HG03108 (cell line): ENCODE measurements around the gene PAXX.

Experiments
- ATAC-seq: cut with Tn5 transposase; IDR thresholded peaks from one replicate; pipeline ENCODE4 v1.9.1; 2021; ENCODE audit warnings: moderate library complexity; ENCODE audit not compliant: unreplicated experiment

Gene PAXX

DNA sequence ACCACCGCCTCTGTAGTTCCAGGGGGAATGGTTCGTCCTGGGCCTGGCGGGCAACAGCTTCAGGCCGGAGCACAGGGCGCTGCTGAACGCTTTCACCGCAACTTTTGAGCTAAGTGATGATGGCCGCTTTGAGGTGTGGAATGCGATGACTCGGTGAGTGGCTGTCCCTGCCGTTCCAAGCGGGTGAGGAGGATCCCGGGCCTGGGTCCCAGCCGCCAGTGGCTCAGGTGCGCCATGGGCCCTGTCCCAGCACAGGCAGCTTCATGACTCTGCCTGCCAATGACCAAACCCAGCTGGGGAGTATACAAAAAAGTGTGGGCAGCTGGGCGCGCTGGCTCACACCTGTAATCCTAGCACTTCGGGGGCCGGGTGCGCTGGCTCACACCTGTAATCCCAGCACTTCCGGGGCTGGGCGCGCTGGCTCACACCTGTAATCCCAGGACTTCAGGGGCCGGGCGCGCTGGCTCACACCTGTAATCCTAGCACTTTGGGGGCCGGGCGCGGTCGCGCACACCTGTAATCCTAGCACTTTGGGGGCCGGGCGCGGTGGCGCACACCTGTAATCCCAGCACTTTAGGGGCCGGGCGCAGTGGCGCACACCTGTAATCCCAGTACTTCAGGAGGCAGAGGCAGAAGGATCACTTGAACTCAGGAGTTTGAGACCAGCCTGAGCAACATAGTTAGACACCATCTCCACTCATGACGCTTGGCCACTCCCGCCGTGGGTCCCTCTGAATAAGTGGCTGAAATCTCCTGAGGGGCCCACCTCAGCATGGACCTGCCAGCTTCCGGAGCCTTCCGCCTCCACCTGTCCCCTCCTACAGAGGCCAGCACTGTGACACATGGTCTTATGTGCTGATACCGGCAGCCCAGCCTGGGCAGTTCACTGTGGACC is 39.1 kb upstream of the PAXX start:
- ATAC-seq = no peak

DNA sequence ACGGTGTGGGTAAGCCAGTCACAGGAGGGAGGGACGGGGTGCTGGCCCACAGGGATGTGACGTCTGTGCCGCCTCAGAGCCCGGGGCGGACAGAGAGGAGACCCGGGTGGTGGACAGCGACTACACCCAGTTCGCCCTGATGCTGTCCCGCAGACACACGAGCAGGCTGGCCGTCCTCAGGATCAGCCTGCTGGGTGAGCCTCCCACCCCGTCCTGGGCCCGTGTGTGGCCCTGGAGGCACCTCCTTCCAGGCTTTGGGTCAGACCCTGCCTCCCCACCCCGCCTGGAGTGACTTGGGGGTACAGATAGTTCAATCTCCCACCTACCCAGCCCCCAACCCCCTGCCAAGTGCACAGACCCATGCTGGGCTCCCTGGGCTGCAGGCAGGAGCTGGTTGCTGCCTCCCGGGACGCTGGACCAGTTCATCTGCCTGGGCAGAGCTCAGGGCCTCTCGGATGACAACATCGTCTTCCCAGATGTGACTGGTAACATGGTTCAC is 38.4 kb upstream of the PAXX start:
- no peak for ATAC-seq

DNA sequence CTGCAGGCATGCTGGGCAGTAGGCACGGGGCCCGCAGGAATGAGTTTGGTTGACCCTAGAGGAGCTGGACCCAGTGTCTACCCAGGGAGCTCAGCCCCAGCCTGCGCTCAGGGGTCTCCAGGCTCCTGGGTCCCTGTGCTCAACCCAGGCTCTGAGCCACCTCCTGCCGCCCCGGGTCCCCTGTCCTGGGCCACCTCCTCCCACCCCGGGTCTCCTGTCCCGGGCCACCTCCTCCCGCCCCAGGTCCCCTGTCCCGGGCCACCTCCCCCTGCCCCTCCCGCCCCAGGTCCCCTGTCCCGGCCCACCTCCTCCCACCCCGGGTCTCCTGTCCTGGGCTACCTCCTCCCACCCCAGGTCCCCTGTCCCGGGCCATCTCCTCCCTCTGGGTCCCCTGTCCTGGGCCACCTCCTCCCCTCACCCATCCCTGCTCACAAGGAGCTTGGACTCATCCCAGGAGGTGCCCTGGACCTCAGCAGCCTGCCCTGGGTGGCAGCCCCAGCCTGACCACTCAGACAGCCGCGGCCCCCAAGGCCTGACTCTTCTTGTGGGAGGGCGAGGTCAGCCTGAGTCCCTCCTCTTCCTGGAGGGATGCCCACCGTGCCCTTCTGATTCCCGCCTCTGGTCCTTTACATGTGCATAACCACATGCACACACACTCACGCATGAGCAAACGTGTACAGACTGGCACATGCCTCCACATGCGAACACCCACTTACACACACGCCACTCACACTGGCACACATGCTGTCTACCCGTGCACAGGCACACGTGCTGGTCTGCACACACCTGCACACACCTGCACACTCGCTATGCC is 37.7 kb upstream of the PAXX start:
- no peak for ATAC-seq

DNA sequence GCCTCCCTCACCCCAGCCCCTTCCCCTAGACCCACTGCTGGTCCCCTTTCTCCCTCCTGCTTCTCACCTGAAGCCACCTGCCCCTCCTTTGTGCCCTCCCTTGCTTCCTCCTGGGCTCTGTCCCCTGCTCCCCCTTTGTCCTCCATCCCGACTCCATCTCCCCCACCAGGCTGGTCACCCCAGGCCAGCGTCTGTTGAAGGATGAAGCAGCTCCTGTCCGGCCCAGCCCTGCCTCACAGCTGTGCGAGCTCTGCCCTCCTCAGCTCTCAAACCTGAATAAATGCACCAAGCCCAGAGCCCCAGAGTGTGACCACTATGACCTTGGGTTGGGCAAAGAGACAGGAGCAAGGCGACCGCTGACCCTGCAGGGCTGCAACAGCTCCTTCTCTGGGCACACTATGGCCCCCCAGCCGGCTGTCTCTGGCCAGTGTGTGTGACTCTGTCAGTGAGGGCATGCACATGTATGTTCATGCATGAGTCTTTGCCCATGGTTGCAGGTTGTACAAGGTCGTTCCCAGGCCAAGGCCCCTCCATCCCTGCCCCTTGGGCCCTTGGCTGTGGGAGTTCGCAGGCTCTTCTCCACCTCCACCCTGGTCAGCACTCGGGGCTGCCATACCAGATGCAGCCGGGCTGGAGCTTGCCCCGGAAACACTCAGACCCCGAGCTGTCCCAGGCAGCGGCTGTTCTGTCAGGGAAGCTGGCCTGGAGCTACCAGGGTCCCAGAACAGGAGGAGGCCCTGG is 36.9 kb upstream of the PAXX start:
- no peak for ATAC-seq

DNA sequence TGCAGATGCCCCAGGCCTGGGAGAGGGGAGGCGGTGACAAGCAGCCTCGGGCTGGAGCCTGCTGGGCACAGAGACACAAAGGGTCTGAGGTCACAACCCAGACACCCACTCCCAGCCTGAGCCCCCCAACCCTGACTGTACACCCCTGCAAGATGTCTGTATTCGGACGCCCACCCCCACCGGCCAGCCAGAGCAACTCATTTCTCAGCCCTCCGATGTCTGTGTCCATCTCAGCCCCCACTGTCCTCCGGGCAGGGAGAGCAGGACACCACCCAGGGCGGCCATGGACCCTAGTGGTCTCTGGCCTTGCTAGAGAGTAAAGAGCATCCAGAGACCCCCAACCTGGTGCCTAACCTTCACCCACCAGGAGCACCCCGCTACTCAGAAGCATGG is 36.3 kb upstream of the PAXX start:
- no peak for ATAC-seq

DNA sequence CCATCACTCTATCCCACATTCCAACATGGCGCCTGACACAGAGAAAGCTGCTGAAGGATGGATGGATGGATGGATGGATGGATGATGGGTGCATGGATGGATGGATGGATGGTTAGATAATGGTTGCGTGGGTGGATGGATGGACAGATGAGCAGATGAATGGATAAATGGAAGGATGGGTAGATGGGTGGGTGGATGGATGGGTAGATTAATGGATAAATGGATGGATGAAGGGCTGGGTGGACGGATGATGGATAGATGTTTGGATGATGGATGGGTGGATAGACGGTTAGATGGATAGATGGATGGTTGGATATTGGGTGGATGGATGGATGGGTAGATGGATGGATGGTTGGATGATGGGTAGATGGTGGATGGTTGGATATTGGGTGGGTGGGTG is 35.6 kb upstream of the PAXX start:
- no peak for ATAC-seq

DNA sequence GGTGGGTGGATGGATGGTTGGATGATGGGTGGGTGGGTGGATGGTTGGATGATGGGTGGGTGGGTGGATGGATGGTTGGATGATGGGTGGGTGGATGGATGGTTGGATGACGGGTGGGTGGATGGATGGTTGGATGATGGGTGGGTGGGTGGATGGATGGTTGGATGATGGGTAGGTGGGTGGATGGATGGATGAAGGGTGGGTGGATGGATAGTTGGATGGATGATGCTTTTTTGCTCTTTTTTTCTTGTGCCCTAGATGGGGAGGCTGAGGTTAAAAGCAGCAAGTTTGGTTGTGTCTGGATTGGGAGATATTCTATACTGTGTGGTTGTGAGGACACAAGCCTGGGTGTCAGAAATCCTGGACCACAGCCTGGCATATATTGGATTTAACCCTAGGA is 34.8 kb upstream of the PAXX start:
- ATAC-seq = no peak

DNA sequence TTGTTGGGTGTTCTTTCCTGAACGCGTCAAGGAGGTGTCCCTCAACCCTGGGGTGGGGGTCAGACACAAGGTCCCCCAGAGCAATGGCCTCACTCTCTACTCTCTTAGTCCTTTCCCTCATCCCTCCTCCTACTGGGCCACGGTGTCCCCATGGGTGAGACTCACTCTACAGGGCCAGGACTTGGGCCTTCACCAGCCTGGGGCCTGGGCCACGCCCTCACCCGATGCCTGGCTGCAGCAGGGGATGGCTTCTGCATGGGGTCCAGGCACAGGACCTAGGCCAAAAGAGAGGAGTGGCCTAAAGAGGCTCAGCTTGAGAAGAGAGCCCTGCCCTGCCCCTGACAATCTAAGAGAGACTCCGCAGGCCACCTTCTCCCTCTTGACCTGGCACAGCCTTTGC is 34.3 kb upstream of the PAXX start:
- ATAC-seq = no peak

DNA sequence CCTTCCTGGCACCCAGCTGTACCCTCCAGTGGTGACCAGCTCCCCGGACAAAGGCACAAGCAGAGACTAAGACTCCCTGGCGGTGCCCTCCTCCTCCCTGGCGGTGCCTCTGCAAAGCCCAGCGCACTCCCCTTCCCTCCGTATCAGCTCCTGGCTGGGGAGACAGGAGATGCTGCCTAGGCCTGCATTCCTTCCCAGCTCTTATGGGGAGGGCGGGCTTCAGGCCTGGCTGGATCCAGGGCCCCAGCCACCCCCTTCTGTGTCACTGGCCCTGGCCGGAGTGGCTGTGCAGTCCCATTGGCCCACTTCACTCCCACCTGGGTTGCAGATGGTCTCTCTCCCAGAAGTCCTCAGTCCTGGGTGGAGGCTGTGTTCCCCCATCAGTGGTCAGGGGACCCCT is 33.7 kb upstream of the PAXX start:
- ATAC-seq = no peak

DNA sequence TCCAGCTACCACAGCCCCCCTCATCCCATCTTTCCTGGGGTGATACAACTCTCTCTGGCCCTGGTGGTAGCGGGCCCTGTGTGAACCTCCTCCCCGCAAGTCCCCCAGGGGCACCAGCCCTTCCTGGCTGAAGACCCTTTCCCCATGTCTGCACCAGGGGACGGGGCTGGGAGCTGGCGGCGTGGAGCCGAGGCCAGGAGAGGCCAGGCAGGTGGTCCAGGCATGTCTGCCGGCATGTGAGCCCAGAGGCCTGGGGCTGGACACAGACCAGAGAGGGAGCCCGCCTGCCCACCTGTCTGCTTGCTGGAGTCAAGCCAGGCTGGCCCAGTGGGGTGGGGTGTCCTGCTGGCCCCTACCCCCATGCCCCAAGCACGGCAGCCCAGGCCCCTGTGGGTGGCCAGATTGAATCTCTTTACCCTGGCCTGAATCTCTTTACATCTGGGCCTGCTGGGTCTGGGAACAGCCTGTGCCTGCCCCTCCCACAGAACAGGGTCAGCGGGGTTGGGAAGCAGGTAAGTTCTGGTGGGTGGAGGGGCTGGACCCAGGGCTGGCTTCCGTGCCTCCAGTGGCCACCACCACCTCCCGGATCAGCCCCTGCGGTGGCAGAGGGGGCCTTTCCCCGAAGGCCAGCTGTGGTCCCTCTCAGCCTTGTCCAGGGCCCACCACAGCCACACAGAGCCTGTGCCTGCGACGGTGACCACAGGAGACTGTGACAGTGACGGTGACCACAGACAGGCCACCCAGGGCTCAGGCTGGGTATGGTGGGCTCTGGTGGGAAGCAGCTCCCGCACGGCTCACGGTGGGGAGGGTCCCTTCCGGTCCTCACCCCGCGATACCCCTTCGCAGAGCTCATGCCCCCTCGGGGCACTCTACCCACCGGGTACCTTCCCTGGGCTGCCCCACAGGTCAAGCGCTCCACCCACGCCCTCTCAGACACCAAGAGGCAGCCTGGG is 33.0 kb upstream of the PAXX start:
- ATAC-seq = no peak

DNA sequence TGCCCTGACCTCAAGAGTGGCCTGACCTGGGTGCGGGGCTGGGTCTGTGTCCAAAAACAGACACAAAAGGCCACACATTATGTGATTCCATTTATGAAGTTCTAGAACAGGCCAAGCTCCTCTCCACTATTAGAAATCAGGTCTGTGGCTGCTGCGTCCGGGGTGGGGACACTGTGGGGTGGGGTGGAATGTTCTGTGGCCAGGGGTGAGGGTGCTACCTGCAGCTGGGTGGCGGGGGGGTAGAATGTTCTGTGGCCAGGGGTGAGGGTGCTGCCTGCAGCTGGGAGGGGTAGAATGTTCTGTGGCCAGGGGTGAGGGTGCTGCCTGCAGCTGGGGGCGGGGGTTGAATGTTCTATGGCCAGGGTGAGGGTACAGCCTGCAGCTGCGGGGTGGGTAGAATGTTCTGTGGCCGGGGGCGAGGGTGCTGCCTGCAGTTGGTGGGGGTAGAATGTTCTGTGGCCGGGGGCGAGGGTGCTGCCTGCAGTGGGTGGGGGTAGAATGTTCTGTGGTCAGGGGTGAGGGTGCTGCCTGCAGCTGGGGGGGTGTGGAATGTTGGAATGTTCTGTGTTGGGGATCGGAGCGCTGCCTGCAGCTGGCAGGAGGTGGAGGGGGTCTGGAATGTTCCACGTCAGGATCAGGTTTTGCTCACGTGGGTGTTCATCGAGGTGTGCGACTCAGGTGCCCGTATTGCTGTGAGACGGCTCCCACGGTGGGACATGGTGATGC is 31.8 kb upstream of the PAXX start:
- no peak for ATAC-seq

DNA sequence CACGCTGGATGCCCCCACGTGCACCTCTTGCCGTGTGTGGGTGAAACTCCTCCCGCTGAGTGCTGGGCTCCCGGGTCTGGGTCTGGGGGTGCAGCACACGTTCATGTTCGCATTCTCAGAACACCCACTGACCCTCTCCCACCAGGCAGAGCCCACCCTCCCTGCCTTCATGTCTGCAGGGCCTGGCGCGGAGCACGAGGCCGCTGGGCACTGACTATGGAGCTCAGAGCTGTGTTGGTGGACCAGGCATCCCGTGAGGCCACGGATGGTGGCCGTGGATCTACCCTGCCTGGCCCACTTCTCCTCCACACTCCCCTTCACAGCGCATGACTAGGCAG is 31.3 kb upstream of the PAXX start:
- no peak for ATAC-seq

DNA sequence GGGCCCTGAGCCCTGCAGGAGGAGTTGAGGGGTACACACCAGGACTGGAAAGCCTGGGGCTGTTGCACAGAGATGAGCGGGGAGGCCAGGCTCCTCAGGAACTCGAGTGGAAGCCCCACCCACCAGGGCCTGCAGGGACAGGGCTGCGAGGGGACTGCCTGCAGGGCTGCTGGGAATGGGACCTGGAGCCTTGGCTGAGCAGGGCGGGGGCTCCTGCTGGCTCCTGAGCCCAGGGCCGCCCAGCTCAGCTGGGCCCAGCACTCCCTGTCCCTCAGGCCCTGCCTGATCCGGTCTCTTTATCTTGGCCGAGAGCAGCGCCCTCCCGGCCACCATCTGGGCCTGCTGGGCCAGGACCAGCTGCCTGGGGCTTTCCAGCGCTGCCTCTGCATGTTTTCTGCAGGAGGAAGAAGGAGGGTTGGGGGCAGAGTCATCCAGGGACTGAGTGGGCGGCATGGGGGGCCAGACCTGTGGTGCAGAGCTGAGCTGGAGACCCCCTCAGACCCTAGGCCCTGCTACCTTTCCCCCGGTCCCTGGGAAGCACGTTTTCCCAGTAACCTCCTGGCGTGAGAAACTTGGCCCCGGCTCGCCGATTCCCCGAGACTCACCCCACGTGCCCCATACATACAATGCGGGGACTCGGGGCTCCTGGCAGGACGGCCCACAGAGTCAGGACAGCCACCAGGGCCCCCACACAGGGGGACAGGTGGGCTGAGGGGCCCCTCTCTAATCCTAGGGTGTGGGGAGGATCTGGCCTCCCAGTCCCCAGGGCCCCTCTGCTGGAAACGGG is 30.8 kb upstream of the PAXX start:
- ATAC-seq = no peak

DNA sequence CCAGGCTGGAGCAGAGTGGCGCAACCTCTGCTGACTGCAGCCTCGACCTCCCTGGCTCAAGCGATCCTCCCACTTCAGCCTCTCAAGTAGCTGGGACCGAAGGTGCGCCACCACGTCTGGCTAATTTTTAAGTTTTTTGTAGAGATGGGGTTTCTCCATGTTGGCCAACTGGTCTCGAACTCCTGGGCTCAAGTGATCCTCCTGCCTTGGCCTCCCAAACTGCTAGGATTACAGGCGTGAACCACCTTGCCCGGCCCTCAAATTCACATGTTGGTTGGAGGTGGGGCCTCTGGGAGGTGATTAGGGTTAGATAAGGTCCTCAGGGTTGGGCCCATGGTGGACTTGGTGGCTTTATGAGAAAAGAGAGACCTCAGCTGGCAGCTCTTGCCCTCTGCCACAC is 30.1 kb upstream of the PAXX start:
- no peak for ATAC-seq

DNA sequence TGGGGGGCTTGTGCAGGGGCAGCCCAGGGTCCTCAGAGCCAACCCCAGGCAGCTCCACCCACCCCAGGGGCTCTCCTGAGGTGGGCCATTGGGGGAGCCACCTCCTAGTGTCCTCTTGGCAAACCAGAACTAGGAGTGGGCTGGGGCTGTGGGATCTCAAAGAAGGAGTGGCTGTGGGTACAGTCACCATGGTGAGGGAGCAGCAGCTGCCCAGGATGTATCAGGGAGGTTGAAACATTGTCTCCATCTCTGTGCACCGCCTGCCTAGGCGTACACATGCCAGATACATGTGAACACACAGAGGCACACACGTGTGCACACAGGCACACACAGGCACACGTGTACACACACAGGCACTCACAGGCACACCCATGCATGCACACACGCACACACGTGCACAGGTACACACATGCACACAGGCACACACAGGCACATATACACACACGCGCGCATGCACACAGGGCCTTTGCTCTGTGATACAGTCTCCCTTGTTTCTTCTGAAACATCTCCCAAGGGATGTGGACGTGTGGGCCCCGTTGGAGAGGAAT is 29.4 kb upstream of the PAXX start:
- no peak for ATAC-seq

DNA sequence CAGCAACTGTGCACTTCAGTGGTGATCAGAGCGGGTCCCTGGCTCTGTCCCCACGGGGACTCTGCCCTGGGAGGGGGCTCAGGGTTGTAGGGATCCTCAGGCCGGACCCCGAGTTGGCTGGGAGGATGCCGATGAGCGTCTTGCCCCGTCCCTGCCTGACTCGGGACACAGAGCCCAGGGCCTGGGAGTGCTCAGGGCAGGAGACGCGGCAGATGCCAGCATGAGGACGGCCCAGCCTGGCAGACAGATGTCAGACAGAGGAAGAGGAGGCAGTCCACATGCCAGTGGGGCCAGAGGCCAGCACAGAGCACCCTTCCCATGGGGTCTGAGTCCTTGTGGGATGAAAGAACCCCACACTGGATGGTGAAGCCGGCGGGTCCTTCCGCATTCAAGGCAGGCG is 28.9 kb upstream of the PAXX start:
- no peak for ATAC-seq

DNA sequence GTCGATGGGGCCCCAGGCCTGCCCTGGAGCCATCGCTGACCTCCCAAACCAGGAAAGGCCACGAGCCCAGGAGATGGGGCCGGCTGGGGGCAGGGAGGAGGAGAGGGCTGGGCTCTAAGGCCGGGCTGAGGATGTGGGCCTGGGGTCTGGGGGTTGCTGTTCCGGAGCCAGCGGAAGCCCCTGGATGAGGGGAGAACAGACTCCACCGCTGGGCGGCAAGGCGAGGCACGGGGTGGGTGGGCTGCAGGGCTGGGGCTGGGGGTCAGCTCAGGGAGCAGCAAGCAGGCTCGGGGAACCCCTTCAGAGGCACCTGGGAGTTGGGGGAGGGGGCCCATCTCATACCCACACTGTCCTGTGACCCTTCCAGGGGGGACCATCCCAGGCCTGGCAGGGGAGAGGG is 28.5 kb upstream of the PAXX start:
- ATAC-seq = no peak

DNA sequence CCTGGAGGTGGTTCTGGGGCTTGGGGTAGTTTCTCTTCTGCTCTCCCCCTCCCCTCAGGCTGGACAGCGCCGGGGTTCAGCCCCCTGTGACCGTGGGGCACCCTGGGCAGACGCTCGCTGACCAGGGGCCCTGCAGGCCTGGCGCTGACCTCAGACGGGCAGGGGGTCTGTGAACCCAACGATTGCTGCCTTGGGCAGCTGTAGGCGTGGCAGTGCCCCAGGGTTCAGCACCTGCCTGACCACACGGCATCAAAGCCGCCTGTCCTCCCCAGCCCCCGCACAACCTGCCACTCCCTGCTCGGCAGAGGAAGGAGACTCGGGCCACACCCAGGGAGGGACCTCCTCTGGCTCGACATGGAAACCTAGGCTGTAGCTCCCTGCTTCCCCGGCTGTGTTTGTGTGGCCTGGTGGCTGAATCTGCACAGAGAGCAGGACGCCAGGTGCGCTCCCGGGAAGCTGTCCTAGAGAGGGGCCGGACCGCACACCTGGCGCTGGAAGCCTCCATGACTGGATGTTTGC is 28.0 kb upstream of the PAXX start:
- no peak for ATAC-seq
